ENCODE data around the gene UVSSA. TPM values are rescaled to one million over a fixed set of nuclear protein-coding genes. Genes with fewer than 3 reads are reported as not detected.
"Not testable (repeated sequence)": the region's sequence is repeated elsewhere in the genome, so short reads cannot be mapped to it uniquely, and the experiment has no call there.

UVSSA gene
- total RNA-seq, 1 experiment from 2014 or later = 5.8 TPM

DNA sequence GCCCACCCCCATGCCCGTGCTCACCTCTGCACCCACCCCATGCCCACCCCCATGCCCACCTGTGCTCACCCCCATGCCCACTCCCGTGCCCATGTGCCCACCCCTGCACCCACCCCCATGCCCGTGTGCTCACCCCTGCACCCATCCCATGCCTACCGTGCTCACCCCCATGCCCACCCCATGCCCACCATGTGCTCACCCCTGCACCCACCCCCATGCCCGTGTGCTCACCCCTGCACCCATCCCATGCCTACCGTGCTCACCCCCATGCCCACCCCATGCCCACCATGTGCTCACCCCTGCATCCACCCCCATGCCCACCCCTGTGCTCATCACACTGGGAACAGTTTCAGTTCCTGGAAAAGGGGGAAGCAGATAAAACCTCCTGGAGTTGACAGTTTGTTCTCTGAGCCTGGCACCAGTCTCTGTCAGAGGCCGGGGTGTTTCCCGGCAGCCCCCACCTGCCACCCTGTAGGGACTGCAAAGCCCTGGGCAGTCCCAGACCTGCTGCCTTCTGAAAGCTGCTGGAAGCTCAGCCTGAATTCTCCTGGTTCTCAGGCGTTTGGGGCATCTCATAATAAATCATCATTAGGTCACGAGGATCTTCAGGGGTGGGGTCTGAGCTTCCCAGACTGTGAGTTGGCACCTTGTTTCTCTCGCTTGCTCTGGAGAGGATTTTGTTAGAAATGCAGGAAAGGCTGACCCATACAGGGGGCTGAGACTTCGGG, 13.0 kb upstream of the UVSSA start:
- not testable (repeated sequence) for H3K4me1 ChIP-seq; H3K4me3 ChIP-seq; H3K27ac ChIP-seq; DNase-seq; H3K27me3 ChIP-seq; H3K9me3 ChIP-seq (replicated peaks)
- H3K36me3 ChIP-seq = peaks cover 39% of the 10 kb centered on the region

DNA sequence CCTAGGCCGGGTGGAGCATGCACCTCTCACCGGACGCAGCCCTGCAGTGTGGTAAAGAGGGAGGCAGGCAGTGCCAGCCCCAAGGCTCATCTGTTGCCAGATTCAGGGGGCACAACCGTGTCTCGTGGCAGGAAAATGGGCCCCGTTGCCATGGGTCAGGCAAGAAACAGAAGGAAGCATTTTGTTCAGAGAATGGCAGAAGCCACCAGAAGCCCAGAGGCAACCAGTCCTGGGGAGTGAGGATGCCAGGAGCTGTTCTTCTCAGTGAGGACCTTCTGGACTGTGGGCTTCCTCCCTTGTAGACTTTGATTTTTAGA, 12.5 kb upstream of the UVSSA start:
- H3K9me3 ChIP-seq (replicated peaks) = no peaks in the 10 kb centered on the region
- no peak for DNase-seq
- H3K4me1 ChIP-seq = no peaks in the 10 kb centered on the region
- no peaks in the 10 kb centered on the region for H3K27me3 ChIP-seq
- peaks cover 44% of the 10 kb centered on the region for H3K36me3 ChIP-seq
- no peak overlapping the region for H3K4me3 ChIP-seq
- no peak overlapping the region for H3K27ac ChIP-seq

DNA sequence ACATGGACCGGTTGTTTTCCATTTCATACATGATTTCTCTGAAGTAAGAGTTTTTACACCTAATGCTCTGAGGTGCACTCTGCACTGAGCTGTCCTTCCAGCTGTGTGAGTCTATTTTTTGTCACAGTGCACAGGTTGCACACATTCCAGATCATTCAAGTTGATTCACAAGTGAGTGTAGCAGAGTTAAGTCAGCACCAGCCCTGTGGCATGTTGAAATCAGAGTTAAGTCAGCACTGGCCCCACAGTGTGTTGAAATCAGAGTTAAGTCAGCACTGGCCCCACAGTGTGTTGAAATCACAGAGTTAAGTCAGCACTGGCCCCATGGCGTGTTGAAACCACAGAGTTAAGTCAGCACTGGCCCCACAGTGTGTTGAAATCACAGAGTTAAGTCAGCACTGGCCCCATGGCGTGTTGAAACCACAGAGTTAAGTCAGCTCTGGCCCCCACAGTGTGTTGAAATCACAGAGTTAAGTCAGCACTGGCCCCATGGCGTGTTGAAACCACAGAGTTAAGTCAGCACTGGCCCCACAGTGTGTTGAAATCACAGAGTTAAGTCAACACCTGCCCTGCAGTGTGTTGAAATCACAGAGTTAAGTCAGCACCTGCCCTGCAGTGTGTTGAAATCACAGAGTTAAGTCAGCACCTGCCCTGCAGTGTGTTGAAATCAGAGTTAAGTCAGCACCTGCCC, 11.7 kb upstream of the UVSSA start:
- H3K4me1 ChIP-seq; H3K4me3 ChIP-seq; H3K27me3 ChIP-seq; H3K27ac ChIP-seq; DNase-seq; H3K9me3 ChIP-seq (replicated peaks): not testable (repeated sequence)
- peaks cover 50% of the 10 kb centered on the region for H3K36me3 ChIP-seq

DNA sequence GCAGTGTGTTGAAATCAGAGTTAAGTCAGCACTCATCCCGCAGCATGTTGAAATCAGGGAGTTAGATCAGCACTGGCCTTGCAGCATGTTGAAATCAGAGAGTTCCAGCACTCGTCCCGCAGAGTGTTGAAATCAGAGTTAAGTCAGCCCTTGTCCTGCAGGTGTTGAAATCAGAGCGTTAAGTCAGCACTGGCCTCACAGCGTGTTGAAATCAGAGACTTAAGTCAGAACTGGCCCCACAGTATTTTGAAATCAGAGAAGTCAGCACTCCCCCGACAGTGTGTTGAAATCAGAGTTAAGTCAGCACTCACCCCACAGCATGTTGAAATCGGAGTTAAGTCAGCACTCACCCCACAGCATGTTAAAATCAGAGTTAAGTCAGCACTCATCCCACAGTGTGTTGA, 10.9 kb upstream of the UVSSA start:
- no peaks in the 10 kb centered on the region for H3K9me3 ChIP-seq (replicated peaks)
- H3K27me3 ChIP-seq = no peaks in the 10 kb centered on the region
- no peak overlapping the region for H3K27ac ChIP-seq
- H3K4me3 ChIP-seq = no peak overlapping the region
- DNase-seq = no peak
- peaks cover 53% of the 10 kb centered on the region for H3K36me3 ChIP-seq
- no peaks in the 10 kb centered on the region for H3K4me1 ChIP-seq

DNA sequence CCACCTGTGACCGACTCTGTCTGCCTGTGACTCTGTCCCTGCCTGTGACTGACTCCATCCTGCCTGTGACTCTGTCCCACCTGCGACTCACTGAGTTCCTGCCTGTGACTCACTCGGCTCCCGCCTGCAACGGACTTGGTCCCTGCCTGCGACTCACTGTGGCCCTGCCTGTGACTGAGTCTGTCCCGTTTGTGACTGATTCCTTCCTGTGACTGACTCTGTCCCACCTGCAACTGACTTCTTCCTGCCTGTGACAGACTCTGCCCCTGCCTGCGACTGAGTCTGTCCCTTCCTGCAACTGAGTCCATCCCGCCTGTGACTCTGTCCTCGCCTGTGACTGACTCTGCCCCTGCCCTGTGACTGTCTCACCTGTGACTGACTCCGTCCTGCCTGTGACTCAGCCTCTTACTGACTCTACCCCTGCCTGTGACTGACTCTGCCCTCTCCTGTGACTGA, 9.6 kb upstream of the UVSSA start:
- Histone ChIP-seq H3K4me3 (no peak overlapping the region), H3K27me3 (no peaks in the 10 kb centered on the region), H3K9me3 (replicated peaks) (no peaks in the 10 kb centered on the region), H3K27ac (no peak overlapping the region), H3K4me1 (no peaks in the 10 kb centered on the region), H3K36me3 (peaks cover 55% of the 10 kb centered on the region)
- no peak for DNase-seq

DNA sequence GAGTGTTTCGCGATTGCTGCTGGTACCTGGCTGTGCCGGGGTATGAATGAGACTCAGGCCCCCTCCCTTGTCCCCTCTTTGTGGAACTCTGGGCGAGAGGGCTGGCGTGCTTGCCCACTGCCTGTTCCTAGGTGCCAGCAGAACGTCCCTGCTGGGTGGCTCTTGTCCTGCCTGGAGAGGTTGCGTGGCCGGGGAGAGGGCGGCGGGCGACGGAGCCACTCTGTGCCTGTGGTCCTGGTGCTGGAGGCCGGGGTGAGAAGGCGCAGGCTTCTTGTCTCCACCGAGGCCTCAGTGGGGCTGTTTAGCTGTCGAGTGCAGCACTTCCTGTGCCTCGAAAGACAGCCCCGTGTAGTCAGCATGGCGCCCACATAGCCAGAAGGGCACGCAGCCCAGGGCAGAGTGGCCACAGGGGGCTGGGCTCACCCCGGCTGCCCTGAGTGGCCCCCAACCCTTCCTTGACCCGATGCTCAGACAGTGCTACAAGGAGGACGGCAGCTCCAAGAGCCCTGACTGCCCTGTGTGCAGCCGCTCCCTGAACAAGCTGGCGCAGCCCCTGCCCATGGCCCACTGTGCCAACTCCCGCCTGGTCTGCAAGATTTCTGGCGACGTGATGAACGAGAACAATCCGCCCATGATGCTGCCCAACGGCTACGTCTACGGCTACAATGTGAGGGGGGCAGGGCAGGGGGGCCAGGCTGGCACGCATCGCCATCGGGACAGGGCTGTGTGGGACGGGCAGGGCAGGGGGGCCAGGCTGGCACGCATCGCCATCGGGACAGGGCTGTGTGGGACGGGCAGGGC, 8.9 kb upstream of the UVSSA start:
- Histone ChIP-seq H3K36me3 (peaks cover 55% of the 10 kb centered on the region), H3K27ac (no peak overlapping the region), H3K4me1 (no peaks in the 10 kb centered on the region), H3K9me3 (replicated peaks) (no peaks in the 10 kb centered on the region), H3K4me3 (no peak overlapping the region), H3K27me3 (no peaks in the 10 kb centered on the region)
- no peak for DNase-seq

DNA sequence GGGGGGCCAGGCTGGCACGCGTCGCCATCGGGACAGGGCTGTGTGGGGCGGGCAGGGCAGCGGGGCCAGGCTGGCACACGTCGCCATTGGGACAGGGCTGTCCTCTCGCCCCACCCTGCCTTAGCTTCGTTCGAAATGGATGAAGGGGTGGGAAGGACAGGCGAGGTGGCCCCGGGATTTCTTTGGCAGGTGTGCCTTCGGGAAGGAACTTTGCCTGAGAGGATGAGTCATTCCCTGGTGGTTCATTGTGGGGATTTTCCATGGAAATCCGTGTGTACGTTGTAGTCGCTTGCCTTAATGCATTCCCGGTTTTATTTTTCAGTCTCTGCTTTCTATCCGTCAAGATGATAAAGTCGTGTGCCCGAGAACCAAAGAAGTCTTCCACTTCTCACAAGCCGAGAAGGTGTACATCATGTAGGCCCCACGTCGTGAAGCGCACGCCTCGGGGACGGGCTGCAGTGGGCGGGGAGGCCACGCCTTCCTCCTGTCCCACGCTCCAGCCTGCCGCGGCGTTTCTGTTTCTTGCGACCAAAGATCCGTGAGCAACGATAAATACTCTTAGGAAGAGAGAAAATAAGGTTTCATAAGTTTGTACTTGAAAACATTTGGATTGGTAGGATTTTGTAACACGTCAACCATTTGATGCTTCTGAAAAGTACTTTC, 8.1 kb upstream of the UVSSA start:
- Histone ChIP-seq H3K9me3 (replicated peaks) (no peaks in the 10 kb centered on the region), H3K27ac (no peak overlapping the region), H3K4me1 (no peaks in the 10 kb centered on the region), H3K36me3 (peaks cover 55% of the 10 kb centered on the region), H3K4me3 (no peak overlapping the region), H3K27me3 (no peaks in the 10 kb centered on the region)
- DNase-seq = no peak

DNA sequence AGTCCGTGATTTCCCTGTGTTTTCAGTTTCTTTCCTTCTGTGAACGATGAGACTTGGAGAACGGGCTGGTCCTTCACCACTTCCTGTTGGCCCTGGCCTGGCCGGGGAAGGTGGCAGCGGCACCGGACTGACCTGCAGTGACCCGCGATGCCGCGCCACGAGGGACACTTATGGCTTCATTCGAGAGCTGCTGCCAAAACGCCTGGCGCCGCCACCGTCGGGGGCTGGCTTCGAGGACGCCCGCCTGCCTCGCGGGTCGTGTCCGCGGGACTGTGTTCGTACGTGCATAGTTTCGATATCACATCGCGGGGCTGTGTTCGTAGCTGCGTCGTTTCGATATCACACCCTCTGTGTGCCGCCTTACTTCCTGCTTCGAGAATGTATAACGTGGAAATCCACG, 7.5 kb upstream of the UVSSA start:
- Histone ChIP-seq H3K9me3 (replicated peaks) (no peaks in the 10 kb centered on the region), H3K27me3 (no peaks in the 10 kb centered on the region), H3K4me3 (no peak overlapping the region), H3K27ac (no peak overlapping the region), H3K4me1 (no peaks in the 10 kb centered on the region), H3K36me3 (peaks cover 50% of the 10 kb centered on the region)
- no peak for DNase-seq

DNA sequence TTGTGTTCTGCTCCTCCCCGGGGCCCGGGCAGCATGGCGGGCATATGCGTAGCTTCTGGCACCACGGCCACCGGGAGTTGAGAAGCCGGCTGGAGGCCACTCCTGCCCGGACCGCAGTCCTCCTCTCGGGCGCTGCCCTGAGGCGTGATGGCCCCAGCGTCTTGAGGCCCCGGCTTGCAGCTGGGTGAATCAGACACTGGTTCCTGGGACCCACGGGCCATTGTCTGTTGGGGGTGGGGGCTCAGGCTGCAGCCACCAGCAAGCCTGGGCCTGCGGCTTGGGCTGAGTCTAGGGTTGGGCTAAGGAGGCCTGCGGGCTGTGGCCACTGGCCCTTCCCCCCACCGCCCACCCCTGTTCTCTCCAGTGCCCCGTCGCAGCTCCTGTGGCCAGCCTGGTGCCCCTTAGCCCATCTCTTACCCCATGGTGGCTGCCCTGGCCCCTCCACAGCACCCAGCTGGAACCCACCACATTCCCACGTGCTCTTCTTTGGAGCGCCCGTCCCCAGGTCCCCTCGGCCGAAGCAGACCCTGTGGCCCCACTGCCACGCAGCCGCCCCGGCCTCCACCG, 6.7 kb upstream of the UVSSA start:
- peaks cover 43% of the 10 kb centered on the region for H3K36me3 ChIP-seq
- H3K4me3 ChIP-seq = no peak overlapping the region
- no peak overlapping the region for H3K27ac ChIP-seq
- no peak for DNase-seq
- H3K27me3 ChIP-seq = no peaks in the 10 kb centered on the region
- no peaks in the 10 kb centered on the region for H3K4me1 ChIP-seq
- no peaks in the 10 kb centered on the region for H3K9me3 ChIP-seq (replicated peaks)

DNA sequence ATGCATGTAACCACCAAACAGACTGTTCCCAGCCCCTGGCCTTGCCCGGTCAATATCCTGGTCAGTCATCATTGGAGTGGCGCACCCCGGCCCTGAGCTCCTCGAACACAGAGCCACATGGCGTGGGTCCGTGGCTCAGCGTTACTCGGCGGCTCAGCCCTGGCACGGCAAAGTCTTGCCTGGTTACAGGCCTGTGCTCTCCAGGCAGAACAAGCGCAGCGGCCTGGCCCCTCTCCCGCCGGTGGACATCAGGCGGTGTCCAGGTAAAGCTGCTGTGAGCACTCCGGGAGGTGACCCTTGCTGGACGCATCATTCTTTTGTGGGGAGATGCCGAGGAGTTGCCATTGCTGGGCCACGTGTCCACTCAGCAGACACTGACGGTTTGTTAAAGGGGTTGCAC, 6.1 kb upstream of the UVSSA start:
- H3K36me3 ChIP-seq = peaks cover 43% of the 10 kb centered on the region
- H3K27me3 ChIP-seq = no peaks in the 10 kb centered on the region
- no peak overlapping the region for H3K4me3 ChIP-seq
- DNase-seq = no peak
- no peak overlapping the region for H3K27ac ChIP-seq
- H3K4me1 ChIP-seq = no peaks in the 10 kb centered on the region
- no peaks in the 10 kb centered on the region for H3K9me3 ChIP-seq (replicated peaks)

DNA sequence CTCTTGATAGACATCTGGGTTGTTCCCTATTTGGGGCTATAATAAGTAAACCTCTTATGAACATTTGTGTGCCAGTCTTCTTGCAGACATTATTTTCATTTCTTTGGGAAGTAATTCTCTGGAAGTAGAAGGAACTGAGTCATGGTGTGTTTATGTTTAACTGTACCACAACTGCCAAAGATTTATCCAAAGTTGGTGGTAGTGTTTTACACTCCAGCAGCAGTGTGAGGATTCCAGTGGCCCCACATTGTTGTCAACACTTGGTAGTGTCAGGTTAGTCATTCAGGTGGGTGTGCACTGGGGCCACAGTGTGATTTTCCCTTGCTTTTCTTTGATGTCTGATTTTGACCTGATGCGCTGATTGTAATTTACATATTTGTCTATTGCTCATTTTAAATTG, 5.0 kb upstream of the UVSSA start:
- no peak for DNase-seq
- Histone ChIP-seq H3K27ac (no peak overlapping the region), H3K4me3 (no peak overlapping the region), H3K36me3 (peaks cover 32% of the 10 kb centered on the region), H3K27me3 (no peaks in the 10 kb centered on the region), H3K4me1 (no peaks in the 10 kb centered on the region), H3K9me3 (replicated peaks) (no peaks in the 10 kb centered on the region)

DNA sequence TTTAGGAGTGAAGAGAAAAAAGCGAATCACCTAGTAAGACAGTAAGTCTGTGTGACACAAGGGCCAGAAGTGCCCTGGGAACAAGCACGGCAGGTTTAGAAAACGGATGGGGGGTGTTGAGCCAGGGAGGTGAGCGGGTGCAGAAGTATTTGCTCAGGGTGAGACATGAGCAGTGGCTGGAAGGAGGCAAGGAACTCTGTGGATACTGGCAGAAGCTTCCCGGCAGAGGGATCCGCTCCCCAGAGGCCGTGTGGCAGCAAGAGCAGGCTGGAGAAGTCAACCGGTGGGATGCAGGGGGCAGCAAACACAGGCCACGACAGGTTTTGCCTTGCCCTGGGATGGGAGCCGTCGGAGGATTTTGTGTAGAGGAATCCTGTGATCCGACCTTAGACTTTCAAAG, 2.3 kb upstream of the UVSSA start:
- no peak overlapping the region for H3K4me3 ChIP-seq
- no peaks in the 10 kb centered on the region for H3K4me1 ChIP-seq
- H3K9me3 ChIP-seq (replicated peaks) = no peaks in the 10 kb centered on the region
- H3K27me3 ChIP-seq = no peaks in the 10 kb centered on the region
- H3K36me3 ChIP-seq = peaks cover 10% of the 10 kb centered on the region
- no peak overlapping the region for H3K27ac ChIP-seq
- no peak for DNase-seq

DNA sequence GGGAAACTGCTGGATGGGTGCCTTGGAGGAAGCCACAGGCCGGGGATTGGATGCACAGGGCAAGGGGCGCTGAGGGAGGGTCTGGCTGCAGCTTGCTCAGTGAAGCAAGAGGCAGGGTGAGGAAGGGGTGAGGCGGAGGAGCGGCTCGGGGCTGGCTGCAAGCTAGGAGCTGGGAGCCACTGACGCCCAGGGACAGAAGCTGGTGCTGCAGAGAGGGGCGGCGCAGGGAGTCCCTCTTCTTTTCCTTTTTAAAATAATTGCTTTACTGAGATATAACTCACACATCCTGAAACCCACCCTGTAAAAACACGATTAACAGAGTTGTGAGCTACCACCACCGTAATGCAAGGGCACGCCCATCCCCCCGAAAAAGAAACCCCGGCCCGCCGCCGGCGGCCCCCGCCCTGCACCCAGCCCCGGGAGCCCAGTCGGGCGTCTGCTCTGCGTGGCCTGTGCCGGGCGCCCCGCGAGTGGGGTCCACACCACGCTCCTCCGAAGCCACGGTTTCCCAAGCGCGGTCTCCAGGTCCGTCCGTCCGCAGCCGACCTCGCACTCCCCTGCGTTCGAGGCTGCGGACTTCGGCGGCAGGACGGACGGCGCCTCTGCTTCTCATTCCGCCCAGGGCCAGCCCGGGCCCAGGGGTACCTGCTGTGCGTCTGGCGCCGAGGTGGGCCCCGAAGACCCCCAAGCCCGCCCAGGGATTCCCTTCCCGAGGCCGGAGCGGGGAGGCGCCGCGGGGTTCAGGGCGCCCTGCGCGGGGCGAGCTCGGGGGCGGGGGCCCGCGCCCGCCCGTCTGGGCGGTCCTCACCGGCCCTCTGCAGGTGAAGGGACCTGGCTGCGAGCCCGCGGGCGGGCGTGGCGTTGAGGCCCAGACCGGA, 866 bp upstream of the UVSSA start:
- Histone ChIP-seq H3K36me3 (0 out of 2 replicates have a peak, but pooled peaks cover under 1% of the 10 kb centered on the region), H3K4me3 (peak overlapping the region; percentile 84), H3K27me3 (no peaks in the 10 kb centered on the region), H3K9me3 (replicated peaks) (no peaks in the 10 kb centered on the region), H3K27ac (peak overlapping the region; percentile 14; the same call in 1 of the 2 replicates), H3K4me1 (no peaks in the 10 kb centered on the region)
- peak; percentile 70 to 72 for DNase-seq

DNA sequence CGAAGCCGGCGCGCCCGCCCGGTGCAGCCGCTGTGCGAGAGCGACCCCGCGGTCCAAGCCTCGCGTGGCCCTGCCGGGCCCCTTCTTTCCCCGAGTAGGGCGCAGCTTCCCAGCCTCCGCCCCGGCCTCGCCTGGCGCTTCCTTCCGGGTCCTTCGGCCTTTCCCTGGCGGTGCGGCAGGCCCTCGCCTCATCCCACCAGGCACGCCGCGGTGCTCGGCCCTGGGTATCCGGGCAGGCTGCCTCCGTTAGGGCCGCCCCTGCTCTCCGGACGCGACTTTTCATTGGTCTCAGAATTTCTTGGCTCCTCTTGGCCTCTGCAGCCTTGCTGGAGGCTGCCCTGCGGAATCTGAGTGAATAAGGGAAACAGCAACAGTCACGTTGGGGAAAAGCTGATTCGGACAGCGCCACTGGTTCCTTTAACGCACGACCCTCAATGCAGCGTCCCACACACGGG, 429 bp downstream of the UVSSA start:
- H3K27me3 ChIP-seq = no peaks in the 10 kb centered on the region
- peak overlapping the region; percentile 58 for H3K27ac ChIP-seq
- H3K9me3 ChIP-seq (replicated peaks) = no peaks in the 10 kb centered on the region
- 0 out of 2 replicates have a peak, but pooled peaks cover under 1% of the 10 kb centered on the region for H3K36me3 ChIP-seq
- peak; percentile 78 to 80 for DNase-seq
- H3K4me1 ChIP-seq = no peaks in the 10 kb centered on the region
- H3K4me3 ChIP-seq = peak overlapping the region; percentile 84
